Mammary epithelial cell (primary cell): ENCODE data around the gene ETV1.

Experiments
- CTCF ChIP-seq, 2 donors: IDR thresholded peaks in 1 of 2; conservative IDR thresholded peaks in 1 of 2; 2 replicates each; pipeline ENCODE4 v1.5.1; 2011 to 2012; ENCODE audit warnings: inconsistent platforms in 2 of 2, low read length in 2 of 2, mild to moderate bottlenecking in 2 of 2, control low read depth in 1 of 2, low read depth in 1 of 2; ENCODE audit not compliant: insufficient read depth in 1 of 2; ENCODE audit errors: extremely low read depth in 1 of 2
- EZH2 ChIP-seq: IDR thresholded peaks from 2 replicates; pipeline ENCODE4 v1.6.1; 2012; ENCODE audit warnings: low read length, inconsistent platforms, borderline replicate concordance

- TF ChIP-seq CTCF (conservative IDR thresholded peaks at IDR 0.05 in 1 of 2, IDR thresholded peaks at IDR 0.05 in 1 of 2; ENCODE audit: extremely low read depth in 1 of 2, insufficient read depth in 1 of 2, low read depth in 1 of 2, low read length in 2 of 2) (no peak), EZH2 (no peak)
These were observed 107.4 kb downstream of the ETV1 start for GRCh38 chr7:13882051-13882450.
